ENCODE results near the gene PDGFA. TPM values are rescaled to one million over a fixed set of nuclear protein-coding genes. Genes with fewer than 3 reads are reported as not detected.

PDGFA gene
- total RNA-seq, 1 donor from 2014 or later, result 9.8 TPM

GRCh38 chr7:539731-540411 lies 20.2 kb upstream of the PDGFA start:
- no peaks in the 10 kb centered on the region for H3K36me3 Mint-ChIP-seq
- no peak for TF ChIP-seq CTCF (IDR thresholded peaks at IDR 0.05)
- TF ChIP-seq EZH2 (IDR thresholded peaks at IDR 0.05), result no peak
- no peak for TF ChIP-seq EZH2phosphoT487 (IDR thresholded peaks at IDR 0.05)
- H3F3A ChIP-seq (ENCODE audit: low read depth), result no peaks in the 10 kb centered on the region
- H3K27ac Mint-ChIP-seq, result no peak overlapping the region
- H3K4me3 Mint-ChIP-seq, result no peak overlapping the region
- no peak overlapping the region for H3K27ac ChIP-seq
- H4K20me1 ChIP-seq (ENCODE audit: low read depth), result no peaks in the 10 kb centered on the region
- H3K4me2 ChIP-seq, result no peak overlapping the region
- no peak for DNase-seq (ENCODE audit: low spot score)
- H3K9me3 Mint-ChIP-seq, result no peaks in the 10 kb centered on the region
- no peaks in the 10 kb centered on the region for H3K79me2 ChIP-seq (ENCODE audit: low read depth)
- peaks cover 8% of the 10 kb centered on the region for H3K4me1 ChIP-seq
- H3K27me3 Mint-ChIP-seq (ENCODE audit: insufficient read depth, low read depth), result peaks cover 3% of the 10 kb centered on the region
- no peaks in the 10 kb centered on the region for H3K27me3 ChIP-seq
- peaks cover 13% of the 10 kb centered on the region for H3K4me1 Mint-ChIP-seq
- H2AFZ ChIP-seq (replicated peaks), result no peak overlapping the region
- H3K9me3 ChIP-seq (ENCODE audit: low read depth), result no peaks in the 10 kb centered on the region
- H3K9ac ChIP-seq, result no peak overlapping the region
- no peak overlapping the region for H3K4me3 ChIP-seq
- no peaks in the 10 kb centered on the region for H3K36me3 ChIP-seq

GRCh38 chr7:538764-539685 lies 19.4 kb upstream of the PDGFA start:
- H3K4me2 ChIP-seq, result no peak overlapping the region
- Mint-ChIP-seq H3K4me3 (no peak overlapping the region), H3K9me3 (no peaks in the 10 kb centered on the region), H3K27ac (no peak overlapping the region), H3K4me1 (peaks cover 13% of the 10 kb centered on the region), H3K36me3 (no peaks in the 10 kb centered on the region), H3K27me3 (ENCODE audit: insufficient read depth, low read depth) (peaks cover 4% of the 10 kb centered on the region)
- H3K79me2 ChIP-seq (ENCODE audit: low read depth), result no peaks in the 10 kb centered on the region
- no peaks in the 10 kb centered on the region for H3K27me3 ChIP-seq
- no peak for DNase-seq (ENCODE audit: low spot score)
- no peak overlapping the region for H3K27ac ChIP-seq
- H3F3A ChIP-seq (ENCODE audit: low read depth), result no peaks in the 10 kb centered on the region
- TF ChIP-seq EZH2 (IDR thresholded peaks at IDR 0.05) (no peak), EZH2phosphoT487 (IDR thresholded peaks at IDR 0.05) (no peak), CTCF (IDR thresholded peaks at IDR 0.05) (no peak)
- peaks cover 8% of the 10 kb centered on the region for H3K4me1 ChIP-seq
- no peak overlapping the region for H3K9ac ChIP-seq
- no peak overlapping the region for H2AFZ ChIP-seq (replicated peaks)
- H3K9me3 ChIP-seq (ENCODE audit: low read depth), result no peaks in the 10 kb centered on the region
- H4K20me1 ChIP-seq (ENCODE audit: low read depth), result no peaks in the 10 kb centered on the region
- H3K36me3 ChIP-seq, result no peaks in the 10 kb centered on the region
- H3K4me3 ChIP-seq, result no peak overlapping the region

GRCh38 chr7:537911-538634 lies 18.4 kb upstream of the PDGFA start:
- H3K36me3 ChIP-seq, result no peaks in the 10 kb centered on the region
- Mint-ChIP-seq H3K4me3 (no peak overlapping the region), H3K36me3 (no peaks in the 10 kb centered on the region), H3K9me3 (no peaks in the 10 kb centered on the region), H3K27ac (no peak overlapping the region), H3K4me1 (peaks cover 13% of the 10 kb centered on the region), H3K27me3 (ENCODE audit: insufficient read depth, low read depth) (peaks cover 7% of the 10 kb centered on the region)
- H3K79me2 ChIP-seq (ENCODE audit: low read depth), result no peaks in the 10 kb centered on the region
- H4K20me1 ChIP-seq (ENCODE audit: low read depth), result no peaks in the 10 kb centered on the region
- no peak overlapping the region for H2AFZ ChIP-seq (replicated peaks)
- no peaks in the 10 kb centered on the region for H3K27me3 ChIP-seq
- no peaks in the 10 kb centered on the region for H3K9me3 ChIP-seq (ENCODE audit: low read depth)
- TF ChIP-seq EZH2phosphoT487 (IDR thresholded peaks at IDR 0.05) (no peak), CTCF (IDR thresholded peaks at IDR 0.05) (no peak), EZH2 (IDR thresholded peaks at IDR 0.05) (no peak)
- H3F3A ChIP-seq (ENCODE audit: low read depth), result no peaks in the 10 kb centered on the region
- no peak for DNase-seq (ENCODE audit: low spot score)
- no peak overlapping the region for H3K4me3 ChIP-seq
- H3K27ac ChIP-seq, result no peak overlapping the region
- no peak overlapping the region for H3K4me2 ChIP-seq
- H3K9ac ChIP-seq, result no peak overlapping the region
- peaks cover 7% of the 10 kb centered on the region for H3K4me1 ChIP-seq
